B cell (primary cell): ENCODE measurements around the gene FN3K.

Source experiments
- EZH2 ChIP-seq: IDR thresholded peaks from 2 replicates; pipeline ENCODE4 v1.6.1; 2012; ENCODE audit warnings: borderline replicate concordance, low read depth, mild to moderate bottlenecking, moderate library complexity, low read length; ENCODE audit not compliant: insufficient read depth, poor library complexity, severe bottlenecking
- TF ChIP-seq, protein P1 (sequence below): fragments of 200-600 bp; IDR thresholded peaks from one replicate; pipeline ENCODE4 v1.8.0; 2022; ENCODE audit warnings: antibody characterized with exemption, mild to moderate bottlenecking

DNA sequence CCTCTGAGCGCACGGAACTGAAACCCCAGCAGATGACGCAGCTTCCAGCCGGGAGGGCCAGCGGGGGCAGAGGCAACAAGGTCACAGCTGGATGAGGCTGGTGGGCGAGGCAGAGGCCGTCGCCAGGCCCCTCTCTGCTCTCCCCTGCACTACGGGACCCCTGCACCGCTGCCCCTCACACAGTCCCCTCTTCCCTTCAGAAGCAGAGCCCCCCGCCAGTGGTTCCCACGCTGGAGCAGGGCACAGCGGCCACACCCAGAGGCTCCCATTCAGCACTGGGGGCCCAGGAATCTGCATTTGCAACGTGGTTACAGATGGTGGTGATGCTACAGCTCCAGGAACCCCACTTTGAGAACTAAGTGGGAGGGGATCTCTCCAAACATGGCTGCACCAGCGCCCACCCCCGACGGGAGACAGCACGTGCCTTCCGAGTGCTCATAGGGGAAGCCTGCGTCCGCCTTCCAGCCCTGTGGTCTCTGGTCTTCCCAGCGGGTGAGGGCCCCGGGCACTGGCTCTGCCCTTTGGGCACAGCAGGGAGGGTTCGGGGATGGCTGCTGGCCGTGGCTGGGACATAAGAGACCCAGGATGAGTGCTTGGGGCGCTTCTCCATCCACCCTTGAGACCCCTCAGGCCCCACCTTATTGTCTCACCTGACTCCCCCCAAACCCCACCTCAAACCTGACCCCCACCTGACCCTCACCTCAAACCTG, 32.2 kb upstream of the FN3K start:
- TF ChIP-seq, protein P1, sequence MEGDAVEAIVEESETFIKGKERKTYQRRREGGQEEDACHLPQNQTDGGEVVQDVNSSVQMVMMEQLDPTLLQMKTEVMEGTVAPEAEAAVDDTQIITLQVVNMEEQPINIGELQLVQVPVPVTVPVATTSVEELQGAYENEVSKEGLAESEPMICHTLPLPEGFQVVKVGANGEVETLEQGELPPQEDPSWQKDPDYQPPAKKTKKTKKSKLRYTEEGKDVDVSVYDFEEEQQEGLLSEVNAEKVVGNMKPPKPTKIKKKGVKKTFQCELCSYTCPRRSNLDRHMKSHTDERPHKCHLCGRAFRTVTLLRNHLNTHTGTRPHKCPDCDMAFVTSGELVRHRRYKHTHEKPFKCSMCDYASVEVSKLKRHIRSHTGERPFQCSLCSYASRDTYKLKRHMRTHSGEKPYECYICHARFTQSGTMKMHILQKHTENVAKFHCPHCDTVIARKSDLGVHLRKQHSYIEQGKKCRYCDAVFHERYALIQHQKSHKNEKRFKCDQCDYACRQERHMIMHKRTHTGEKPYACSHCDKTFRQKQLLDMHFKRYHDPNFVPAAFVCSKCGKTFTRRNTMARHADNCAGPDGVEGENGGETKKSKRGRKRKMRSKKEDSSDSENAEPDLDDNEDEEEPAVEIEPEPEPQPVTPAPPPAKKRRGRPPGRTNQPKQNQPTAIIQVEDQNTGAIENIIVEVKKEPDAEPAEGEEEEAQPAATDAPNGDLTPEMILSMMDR: no peak
- TF ChIP-seq EZH2: no peak
